Measurements from ENCODE around the gene GSTM5. TPM values are rescaled to one million over a fixed set of nuclear protein-coding genes. Genes with fewer than 3 reads are reported as not detected.
"Not testable (repeated sequence)": the region's sequence is repeated elsewhere in the genome, so short reads cannot be mapped to it uniquely, and the experiment has no call there.

Gene GSTM5
- total RNA-seq, 2 experiments from 2014 or later, result 0.06 TPM; not detected in 1

DNA sequence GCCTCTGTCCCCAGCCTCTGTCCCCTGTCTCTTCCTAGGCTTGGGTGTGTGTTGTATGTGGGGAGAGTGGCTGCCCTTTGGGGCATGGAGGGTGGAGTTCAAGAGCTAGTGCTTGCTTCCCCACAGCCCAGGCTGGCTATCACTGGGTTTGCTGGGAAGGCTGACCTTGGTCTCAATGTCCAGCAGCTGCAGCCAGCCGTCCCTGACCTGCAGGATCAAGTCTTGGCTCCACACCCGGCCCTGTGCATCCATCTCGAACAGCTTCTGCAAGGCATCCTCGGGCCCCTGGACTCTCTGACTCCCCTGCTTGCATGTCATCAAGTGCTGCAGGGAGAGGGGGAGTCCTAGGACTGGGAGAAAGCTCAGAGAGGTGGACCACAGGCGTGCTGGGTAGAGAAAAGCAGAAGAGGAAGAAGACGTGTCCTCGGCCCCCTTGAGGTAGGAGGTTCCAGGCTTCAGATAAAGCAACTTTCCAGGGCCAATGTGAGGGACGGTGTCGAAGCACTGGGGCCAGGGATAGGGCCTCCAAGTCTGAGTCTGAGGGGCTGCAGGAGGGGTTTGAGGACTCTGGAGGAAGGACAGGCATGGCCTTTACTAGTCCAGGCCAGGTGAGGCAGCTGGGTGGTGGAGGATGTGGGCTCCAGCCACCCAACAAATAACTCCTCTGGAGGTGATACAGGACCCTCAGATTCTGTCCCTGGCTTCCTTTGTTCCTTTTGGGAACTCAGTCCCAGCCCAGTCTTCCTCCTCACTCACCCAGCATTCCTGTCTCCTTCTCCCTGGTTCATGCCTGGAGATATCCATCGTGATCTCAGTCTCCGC lies 47.7 kb downstream of the GSTM5 start:
- H3K27ac Mint-ChIP-seq, result no peak overlapping the region
- H3K36me3 Mint-ChIP-seq, result no peaks in the 10 kb centered on the region
- H3K4me3 Mint-ChIP-seq, result no peak overlapping the region
- H3K4me1 Mint-ChIP-seq, result no peaks in the 10 kb centered on the region
- DNase-seq, result no peak
- no peaks in the 10 kb centered on the region for H3K27me3 Mint-ChIP-seq
- H3K9me3 Mint-ChIP-seq, result no peaks in the 10 kb centered on the region

DNA sequence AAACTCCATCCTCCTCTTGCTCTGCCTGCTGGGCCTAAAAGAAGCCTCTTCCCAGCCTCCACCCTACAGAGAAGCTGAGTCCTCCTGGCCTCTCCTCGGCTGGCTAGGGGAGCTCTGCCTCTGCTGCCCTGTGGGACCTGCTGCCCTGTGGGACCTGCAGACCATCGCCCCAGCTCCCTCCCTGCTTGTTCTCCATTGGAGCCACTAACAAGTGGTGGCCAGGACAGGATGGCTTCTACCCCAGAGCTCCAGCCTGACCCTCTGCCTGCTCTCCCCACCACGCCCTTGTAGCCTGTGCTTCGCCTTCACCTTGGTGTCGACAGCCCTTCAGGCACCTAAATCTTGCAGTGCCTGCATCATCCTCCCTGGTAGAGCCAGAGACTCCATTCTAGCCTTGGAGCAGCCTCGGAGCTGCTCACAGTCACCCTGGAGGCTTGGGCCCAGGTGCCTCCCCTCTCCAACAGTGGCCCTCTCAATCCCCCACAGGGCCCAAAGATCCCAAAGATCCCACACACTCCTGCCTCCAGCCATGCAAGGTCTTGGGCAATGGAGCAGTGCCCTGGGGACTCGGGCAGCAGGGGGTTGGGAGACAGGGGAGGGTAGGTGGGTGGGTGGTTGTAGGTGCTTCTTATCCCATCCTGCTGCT lies 48.7 kb downstream of the GSTM5 start:
- DNase-seq, result no peak
- no peak overlapping the region for H3K27ac Mint-ChIP-seq
- H3K27me3 Mint-ChIP-seq, result no peaks in the 10 kb centered on the region
- H3K4me3 Mint-ChIP-seq, result no peak overlapping the region
- H3K9me3 Mint-ChIP-seq, result no peaks in the 10 kb centered on the region
- no peaks in the 10 kb centered on the region for H3K36me3 Mint-ChIP-seq
- no peaks in the 10 kb centered on the region for H3K4me1 Mint-ChIP-seq

DNA sequence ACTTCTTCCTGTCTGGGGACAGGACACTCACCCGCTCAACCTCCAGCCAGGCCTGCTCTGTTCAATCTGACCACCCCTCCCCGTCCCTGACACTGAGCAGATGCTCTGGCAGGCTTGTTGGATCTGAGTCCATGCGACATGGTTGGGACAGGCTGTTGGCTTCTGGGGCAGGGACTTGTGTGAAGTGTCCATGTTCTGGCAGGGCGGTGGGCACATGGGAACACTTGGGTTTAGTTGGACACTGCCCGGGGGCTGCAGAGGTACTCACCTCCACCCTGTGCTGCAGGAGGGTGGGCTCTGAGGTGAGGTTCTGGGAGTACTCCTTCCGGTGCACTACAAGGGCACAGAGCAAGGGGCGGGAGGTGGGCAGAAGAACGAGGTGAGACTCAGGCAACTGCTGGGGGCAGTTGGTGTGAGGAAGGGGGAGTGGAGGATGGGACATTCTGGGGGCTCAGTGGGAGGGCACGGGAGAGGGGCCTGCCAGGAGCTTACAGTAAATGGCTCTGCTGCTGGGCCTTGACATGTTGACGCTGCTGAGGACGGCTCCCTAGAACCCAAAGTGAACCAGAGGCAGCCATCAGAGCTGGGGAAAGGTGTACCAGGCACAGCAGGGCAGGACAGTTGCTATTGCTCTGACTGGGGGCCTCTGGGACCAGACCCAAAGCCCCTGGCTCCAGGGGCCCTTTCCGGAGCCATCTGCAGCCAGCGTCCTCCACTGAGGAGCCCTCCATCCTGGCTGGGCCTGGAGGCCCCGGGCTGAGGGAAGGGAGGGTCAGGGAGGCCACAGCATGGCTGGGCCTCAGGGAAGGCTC lies 49.4 kb downstream of the GSTM5 start:
- no peak for DNase-seq
- no peaks in the 10 kb centered on the region for H3K36me3 Mint-ChIP-seq
- H3K9me3 Mint-ChIP-seq, result no peaks in the 10 kb centered on the region
- no peak overlapping the region for H3K4me3 Mint-ChIP-seq
- no peak overlapping the region for H3K27ac Mint-ChIP-seq
- H3K27me3 Mint-ChIP-seq, result no peaks in the 10 kb centered on the region
- no peaks in the 10 kb centered on the region for H3K4me1 Mint-ChIP-seq

DNA sequence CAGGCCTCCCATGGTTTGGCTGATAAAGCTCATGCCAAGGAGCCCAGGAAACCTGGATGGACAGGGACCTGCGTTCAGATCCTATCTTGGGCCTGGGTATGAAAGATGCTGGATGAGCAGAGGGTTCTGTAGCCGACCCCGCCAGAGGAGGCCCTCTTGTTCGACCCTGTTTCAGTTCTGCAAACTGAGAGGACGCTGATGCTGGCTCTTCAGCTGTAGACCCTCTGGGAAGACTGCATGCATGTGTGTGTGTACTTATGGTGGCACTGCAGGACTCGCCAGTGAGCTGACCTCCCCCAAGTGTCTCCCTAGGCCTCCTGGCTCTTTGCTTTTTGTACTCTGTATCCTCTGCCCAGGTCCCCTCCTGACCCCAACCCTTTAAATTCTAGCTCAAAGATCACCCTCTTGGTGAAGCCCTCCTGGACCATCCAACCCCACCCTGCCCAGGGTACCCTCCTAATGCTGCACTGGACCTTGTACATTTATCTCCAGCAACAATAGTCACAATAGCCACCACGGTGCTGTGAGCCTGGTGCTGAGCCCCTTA lies 50.1 kb downstream of the GSTM5 start:
- H3K27me3 Mint-ChIP-seq, result no peaks in the 10 kb centered on the region
- no peak overlapping the region for H3K27ac Mint-ChIP-seq
- no peaks in the 10 kb centered on the region for H3K4me1 Mint-ChIP-seq
- H3K9me3 Mint-ChIP-seq, result no peaks in the 10 kb centered on the region
- no peaks in the 10 kb centered on the region for H3K36me3 Mint-ChIP-seq
- DNase-seq, result no peak
- H3K4me3 Mint-ChIP-seq, result no peak overlapping the region

DNA sequence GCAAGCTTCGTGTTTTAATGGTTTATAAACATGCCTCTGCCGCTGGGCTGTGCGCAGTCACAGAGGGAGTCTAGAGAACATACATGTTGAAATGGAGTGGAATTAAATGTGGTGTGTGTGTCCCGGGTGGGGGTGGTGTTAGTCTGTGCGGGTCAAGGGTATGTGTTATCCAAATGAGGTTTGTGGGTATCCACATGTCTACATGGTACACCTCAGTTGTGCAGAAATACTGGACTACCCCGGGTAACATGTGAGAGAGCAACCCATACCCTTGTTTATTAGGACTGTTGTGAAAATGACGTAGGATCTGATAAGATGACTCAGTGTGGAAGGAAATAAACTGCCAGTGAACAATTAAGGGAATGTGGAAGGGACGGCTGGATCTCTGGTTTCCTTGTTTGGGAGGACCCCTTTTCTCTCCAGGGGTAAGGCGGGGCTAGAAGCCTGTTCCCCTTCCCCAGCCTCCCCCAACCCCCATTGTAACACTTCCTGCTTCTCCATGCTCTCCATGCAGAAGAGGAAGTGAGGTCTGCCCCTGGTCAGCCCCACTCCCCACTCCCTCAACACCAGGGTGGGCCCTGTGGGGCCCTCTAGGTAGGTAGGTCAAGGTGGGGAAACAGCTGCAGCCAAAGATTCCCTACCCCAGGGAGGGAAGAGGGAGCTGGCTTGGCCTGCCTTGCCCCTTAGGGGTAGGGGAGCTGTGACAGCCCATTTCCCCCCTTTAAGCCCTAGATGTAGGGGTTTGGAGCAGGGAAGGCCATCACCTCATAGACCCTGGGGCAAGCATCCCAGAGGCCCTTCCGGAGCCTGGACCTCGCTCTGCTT lies 51.0 kb downstream of the GSTM5 start:
- Mint-ChIP-seq H3K27me3 (no peaks in the 10 kb centered on the region), H3K4me1 (no peaks in the 10 kb centered on the region), H3K9me3 (no peaks in the 10 kb centered on the region), H3K36me3 (no peaks in the 10 kb centered on the region), H3K4me3 (no peak overlapping the region), H3K27ac (no peak overlapping the region)
- no peak for DNase-seq

DNA sequence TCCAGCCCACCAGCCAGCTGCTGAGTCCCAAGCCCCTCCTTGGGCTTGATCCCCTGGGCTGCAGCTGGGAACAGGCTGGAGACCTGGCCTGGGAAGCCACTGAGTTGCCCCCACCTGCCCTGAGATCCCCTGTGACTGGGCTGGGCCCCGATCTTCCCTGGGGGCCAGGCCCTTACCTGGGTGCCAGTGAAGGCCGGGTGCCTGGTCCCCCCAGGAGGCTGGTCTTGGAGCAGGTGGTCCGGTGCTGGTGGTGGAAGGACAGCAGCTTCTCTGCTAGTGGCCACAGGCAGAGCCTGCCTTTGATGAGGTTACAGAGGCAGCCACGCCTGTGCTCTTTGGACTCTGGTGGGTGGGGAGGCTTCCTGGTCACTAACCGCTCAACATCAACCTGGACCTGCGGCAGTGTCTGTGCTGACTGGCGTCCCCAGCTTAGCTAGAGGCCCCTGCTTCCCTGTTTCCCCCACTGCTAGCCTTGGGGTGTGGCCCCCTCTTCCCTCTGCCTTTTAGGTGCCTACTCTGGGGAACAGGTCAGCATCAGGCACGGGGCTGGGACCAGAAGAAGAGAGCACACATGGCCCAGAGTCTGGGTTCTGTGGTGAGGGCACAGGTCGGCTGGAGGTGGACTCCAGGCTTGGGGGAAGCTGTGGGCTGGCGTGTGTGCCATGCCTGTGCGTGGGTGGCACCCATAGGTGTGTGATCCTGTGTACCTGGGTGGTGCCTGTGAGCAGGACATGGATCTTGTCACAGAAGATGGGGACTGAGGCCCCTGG lies 51.8 kb downstream of the GSTM5 start, which contains the start of gene EPS8L3:
EPS8L3 (minus strand) TSS at position 278 of the 770 bp plus-strand sequence. CDS start 2,174 bp downstream, outside the sequence.
- Mint-ChIP-seq H3K9me3 (no peaks in the 10 kb centered on the region), H3K36me3 (no peaks in the 10 kb centered on the region), H3K27ac (no peak within 1 kb of the TSS), H3K27me3 (no peaks in the 10 kb centered on the region), H3K4me3 (no peak within 1 kb of the TSS), H3K4me1 (no peaks in the 10 kb centered on the region)
- DNase-seq, result no peak

DNA sequence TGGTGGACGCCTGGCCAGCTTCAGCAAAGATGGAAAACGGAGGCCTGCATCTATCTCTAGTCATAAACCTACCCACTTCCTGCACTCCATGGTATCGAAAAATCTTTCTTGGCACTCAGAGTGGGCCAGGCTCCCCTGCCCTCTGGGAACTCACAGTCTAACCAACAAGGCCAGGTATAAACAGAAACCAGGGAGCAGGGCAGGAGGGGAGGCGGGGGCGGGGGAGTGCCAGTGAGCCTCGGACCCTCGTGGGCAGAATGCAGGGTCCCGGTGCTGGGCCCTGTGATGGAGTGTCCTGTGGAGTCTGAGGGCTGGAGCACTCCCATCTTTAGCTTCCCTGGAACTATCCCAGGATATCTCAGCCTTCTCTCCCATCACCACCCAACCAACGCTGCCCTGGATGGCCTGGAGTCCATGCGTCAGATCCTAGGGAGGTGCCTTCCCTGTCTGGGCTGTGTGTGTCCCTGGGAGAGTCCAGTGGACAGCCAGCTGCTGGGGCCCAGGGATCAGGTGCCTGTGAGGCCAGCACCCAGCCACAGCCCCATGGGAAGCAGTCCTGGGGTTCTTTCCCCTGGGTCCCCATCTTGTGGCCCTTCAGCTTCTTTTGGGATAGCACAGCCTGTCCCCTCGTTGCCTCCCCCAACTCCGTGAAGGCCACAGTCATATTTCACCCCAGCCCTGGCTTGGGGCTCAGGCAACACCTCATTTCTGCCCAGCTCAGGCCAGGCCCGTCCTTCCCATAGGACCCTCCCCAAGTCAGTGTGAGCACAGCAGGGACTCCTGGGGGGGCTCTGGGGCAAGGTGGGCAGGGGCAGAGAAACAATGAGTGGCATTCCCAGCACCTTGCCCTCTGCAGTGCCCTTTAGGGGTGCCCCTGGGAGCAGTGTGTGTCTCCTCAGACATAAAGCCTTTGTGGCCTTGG lies 52.8 kb downstream of the GSTM5 start:
- Mint-ChIP-seq H3K27me3 (no peaks in the 10 kb centered on the region), H3K27ac (no peak overlapping the region), H3K4me3 (no peak overlapping the region), H3K36me3 (no peaks in the 10 kb centered on the region), H3K4me1 (no peaks in the 10 kb centered on the region), H3K9me3 (no peaks in the 10 kb centered on the region)
- DNase-seq, result no peak

DNA sequence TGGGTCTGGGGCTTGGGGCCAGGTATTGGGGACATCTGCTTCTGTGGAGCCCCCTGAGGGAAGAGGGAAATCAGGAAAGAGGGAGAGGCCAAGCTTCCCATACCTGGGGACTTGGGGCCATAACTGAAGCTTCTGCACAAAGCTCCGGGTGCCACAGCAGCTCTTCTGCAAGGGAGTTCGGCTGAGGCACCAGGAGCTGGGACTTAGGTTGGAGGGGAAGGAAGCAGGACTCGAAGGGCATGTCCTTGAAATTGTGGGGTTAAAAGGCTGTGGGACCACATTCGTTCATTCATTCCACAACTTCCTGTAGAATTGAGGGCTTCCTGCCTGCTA lies 53.4 kb downstream of the GSTM5 start:
- no peak overlapping the region for H3K27ac Mint-ChIP-seq
- H3K4me1 Mint-ChIP-seq, result no peaks in the 10 kb centered on the region
- H3K36me3 Mint-ChIP-seq, result no peaks in the 10 kb centered on the region
- H3K4me3 Mint-ChIP-seq, result no peak overlapping the region
- H3K27me3 Mint-ChIP-seq, result no peaks in the 10 kb centered on the region
- DNase-seq, result no peak
- H3K9me3 Mint-ChIP-seq, result no peaks in the 10 kb centered on the region

DNA sequence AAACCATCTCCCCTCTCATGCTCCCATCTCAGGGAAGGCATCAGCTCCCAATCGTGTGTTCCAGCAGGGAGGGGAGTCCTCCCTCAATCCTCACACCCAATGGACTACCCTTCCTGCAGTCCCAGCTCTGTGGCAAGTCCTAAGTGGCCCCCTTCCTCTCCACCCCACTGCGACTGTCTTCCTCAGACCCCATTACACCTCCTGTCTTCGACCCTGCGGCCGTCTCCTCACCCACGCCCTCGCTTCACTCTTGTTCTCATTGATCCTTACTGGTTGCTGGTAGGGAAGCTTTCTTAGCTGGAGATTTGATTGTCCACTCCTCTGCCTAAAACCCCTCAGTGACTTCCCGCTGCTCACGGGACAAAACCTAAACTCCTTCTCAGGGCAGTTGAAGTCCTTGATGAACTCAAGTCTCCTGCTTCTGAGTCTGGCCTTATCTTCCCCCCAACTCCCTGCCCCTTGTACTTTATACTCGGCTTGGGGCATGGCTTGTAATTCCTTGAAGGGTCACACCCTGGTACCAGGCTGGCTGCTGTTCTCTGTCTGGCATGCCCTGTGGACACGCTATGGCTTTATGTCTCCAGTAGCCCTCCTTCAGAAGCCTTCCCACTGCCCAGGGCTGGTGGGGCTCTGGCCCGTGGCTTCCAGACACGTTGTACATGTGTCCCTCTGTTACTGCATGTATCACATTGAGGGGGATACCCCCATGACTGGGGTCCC lies 54.0 kb downstream of the GSTM5 start:
- no peak overlapping the region for H3K4me3 Mint-ChIP-seq
- no peaks in the 10 kb centered on the region for H3K36me3 Mint-ChIP-seq
- H3K4me1 Mint-ChIP-seq, result no peaks in the 10 kb centered on the region
- no peaks in the 10 kb centered on the region for H3K27me3 Mint-ChIP-seq
- DNase-seq, result no peak
- no peak overlapping the region for H3K27ac Mint-ChIP-seq
- no peaks in the 10 kb centered on the region for H3K9me3 Mint-ChIP-seq

DNA sequence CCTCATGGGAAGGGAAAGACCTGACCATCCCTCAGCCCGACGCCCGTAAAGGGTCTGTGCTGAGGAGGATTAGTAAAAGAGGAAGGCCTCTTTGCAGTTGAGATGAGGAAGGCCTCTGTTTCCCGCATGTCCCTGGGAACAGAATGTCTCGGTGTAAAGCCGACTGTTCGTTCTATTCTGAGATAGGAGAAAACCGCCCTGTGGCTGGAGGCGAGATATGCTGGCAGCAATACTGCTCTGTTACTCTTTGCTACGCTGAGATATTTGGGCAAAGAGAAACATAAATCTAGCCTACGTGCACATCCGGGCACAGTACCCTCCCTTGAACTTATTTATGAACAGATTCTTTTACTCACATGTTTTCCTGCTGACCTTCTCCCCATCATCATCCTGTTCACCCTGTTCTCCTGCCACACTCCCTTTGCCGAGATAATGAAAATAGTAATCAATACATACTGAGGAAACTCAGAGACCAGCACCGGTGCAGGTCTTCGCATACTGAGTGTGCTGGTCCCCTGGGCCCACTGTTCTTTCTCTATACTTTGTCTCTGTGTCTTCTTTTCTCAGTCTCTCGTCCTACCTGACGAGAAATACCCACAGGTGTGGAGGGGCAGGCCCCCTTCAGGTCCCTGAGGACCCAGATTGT lies 55.1 kb downstream of the GSTM5 start:
- H3K36me3 Mint-ChIP-seq, H3K9me3 Mint-ChIP-seq, H3K4me1 Mint-ChIP-seq, DNase-seq, H3K4me3 Mint-ChIP-seq, H3K27ac Mint-ChIP-seq, H3K27me3 Mint-ChIP-seq: not testable (repeated sequence)
